Muscle of back (tissue), 13 donors: ENCODE results near the gene HSP90B1. TPM values are rescaled to one million over a fixed set of nuclear protein-coding genes. Genes with fewer than 3 reads are reported as not detected.

Source experiments
- DNase-seq, 3 donors: peaks; one replicate each; pipeline versions ENCODE4 v3.0.0 to v3.0.0-alpha.2; 2013
- long read RNA-seq, 9 donors: transcript quantifications; one replicate each; lab custom pipeline, GENCODE V29; 2026
- polyA plus RNA-seq, 10 donors: library from polyadenylated mRNA; unstranded; fragments of 120-200 nt; gene quantifications; one replicate each; pipeline ENCODE4 v1.2.1, GENCODE V29; 2013; ENCODE audit not compliant: insufficient read length in 10 of 10

HSP90B1 gene
- polyA plus RNA-seq = 100 to 1,000 TPM; 343 to 533 (median 385) TPM
- long read RNA-seq, donor 1, transcript HSP90B1-201 (18 exons, 2,858 nt) = major isoform, 18 of 146 reads
- long read RNA-seq, donor 1, partial matches to known transcripts = 117 of 146 reads
- long read RNA-seq, donor 1, other reads (novel, unspliced or antisense) = 9 of 146 reads
- long read RNA-seq, donor 2, transcript HSP90B1-201 (18 exons, 2,858 nt) = major isoform, 17 of 154 reads
- long read RNA-seq, donor 2, partial matches to known transcripts = 118 of 154 reads
- long read RNA-seq, donor 2, other reads (novel, unspliced or antisense) = 16 of 154 reads
- long read RNA-seq, donor 3 = 0 reads
- long read RNA-seq, donor 4, transcript HSP90B1-201 (18 exons, 2,858 nt) = major isoform, 14 of 93 reads
- long read RNA-seq, donor 4, partial matches to known transcripts = 77 of 93 reads
- long read RNA-seq, donor 4, other reads (novel, unspliced or antisense) = 0 of 93 reads
- long read RNA-seq, donor 5, transcript HSP90B1-204 (2 exons, 839 nt) = minor isoform, 8 of 183 reads
- long read RNA-seq, donor 5, transcript HSP90B1-201 (18 exons, 2,858 nt) = major isoform, 13 of 183 reads
- long read RNA-seq, donor 5, partial matches to known transcripts = 161 of 183 reads
- long read RNA-seq, donor 5, other reads (novel, unspliced or antisense) = 0 of 183 reads
- long read RNA-seq, donor 6, transcript HSP90B1-201 (18 exons, 2,858 nt) = major isoform, 29 of 253 reads
- long read RNA-seq, donor 6, transcript HSP90B1-204 (2 exons, 839 nt) = minor isoform, 5 of 253 reads
- long read RNA-seq, donor 6, partial matches to known transcripts = 208 of 253 reads
- long read RNA-seq, donor 6, other reads (novel, unspliced or antisense) = 10 of 253 reads
- long read RNA-seq, donor 7, transcript HSP90B1-201 (18 exons, 2,858 nt) = major isoform, 24 of 117 reads
- long read RNA-seq, donor 7, partial matches to known transcripts = 77 of 117 reads
- long read RNA-seq, donor 7, other reads (novel, unspliced or antisense) = 13 of 117 reads
- long read RNA-seq, donor 8, transcript HSP90B1-201 (18 exons, 2,858 nt) = major isoform, 19 of 203 reads
- long read RNA-seq, donor 8, partial matches to known transcripts = 156 of 203 reads
- long read RNA-seq, donor 8, other reads (novel, unspliced or antisense) = 26 of 203 reads
- long read RNA-seq, donor 9, partial matches to known transcripts = 0 of 3 reads
- long read RNA-seq, donor 9, other reads (novel, unspliced or antisense) = 0 of 3 reads

GRCh38 chr12:103930034-103930786 is at the start of gene HSP90B1:
Gene HSP90B1, plus strand, starts transcription at chr12:103930410. Its CDS starts 106 bp downstream, at chr12:103930516.
- DNase-seq = peak; percentile 100

- no peak for DNase-seq
Observed at GRCh38 chr12:103881261-103881660, 48.9 kb upstream of the HSP90B1 start.

- no peak for DNase-seq
Observed at GRCh38 chr12:103882861-103883596, 47.2 kb upstream of the HSP90B1 start.

GRCh38 chr12:103883908-103884307 is 46.3 kb upstream of the HSP90B1 start:
- DNase-seq = peak in 1 of 3 donors; percentile 12

- peak in 2 of 3 donors; percentile 37 to 63 for DNase-seq
Observed at GRCh38 chr12:103884316-103884715, 45.9 kb upstream of the HSP90B1 start.

- DNase-seq = no peak
Observed at GRCh38 chr12:103886195-103886797, 43.9 kb upstream of the HSP90B1 start.

- DNase-seq = no peak
Observed at GRCh38 chr12:103887738-103888137, 42.5 kb upstream of the HSP90B1 start.

- DNase-seq = no peak
Observed at GRCh38 chr12:103897316-103897715, 32.9 kb upstream of the HSP90B1 start.

- DNase-seq = no peak
Observed at GRCh38 chr12:103901518-103902173, 28.6 kb upstream of the HSP90B1 start.

- DNase-seq = no peak
Observed at GRCh38 chr12:103903993-103904392, 26.2 kb upstream of the HSP90B1 start.

GRCh38 chr12:103905730-103906349 is 24.4 kb upstream of the HSP90B1 start:
- DNase-seq = no peak

GRCh38 chr12:103908246-103908541 is 22.0 kb upstream of the HSP90B1 start:
- DNase-seq = no peak

- no peak for DNase-seq
Observed at GRCh38 chr12:103908877-103909276, 21.3 kb upstream of the HSP90B1 start.

GRCh38 chr12:103909811-103910210 is 20.4 kb upstream of the HSP90B1 start:
- DNase-seq = no peak

- no peak for DNase-seq
Observed at GRCh38 chr12:103912069-103912468, 18.1 kb upstream of the HSP90B1 start.

GRCh38 chr12:103913100-103913499 is 17.1 kb upstream of the HSP90B1 start:
- no peak for DNase-seq

GRCh38 chr12:103915306-103915705 is 14.9 kb upstream of the HSP90B1 start:
- peak; percentile 17 to 36 (median 33) for DNase-seq

- DNase-seq = no peak
Observed at GRCh38 chr12:103917873-103918272, 12.3 kb upstream of the HSP90B1 start.
